GM19467 (cell line): ENCODE measurements around the gene KRTAP3-3.
"Not testable (repeated sequence)": the region's sequence is repeated elsewhere in the genome, so short reads cannot be mapped to it uniquely, and the experiment has no call there.

ENCODE experiments used
- ATAC-seq: cut with Tn5 transposase; IDR thresholded peaks from one replicate; pipeline ENCODE4 v1.9.1; 2021; ENCODE audit warnings: mild to moderate bottlenecking, moderate library complexity; ENCODE audit not compliant: unreplicated experiment

Gene KRTAP3-3

GRCh38 chr17:40993839-40994238 is at the start of gene KRTAP3-3:
TSS of gene KRTAP3-3 (minus strand) at chr17:40994164. CDS start at chr17:40994097, 67 bp downstream.
- no peak for ATAC-seq

DNA sequence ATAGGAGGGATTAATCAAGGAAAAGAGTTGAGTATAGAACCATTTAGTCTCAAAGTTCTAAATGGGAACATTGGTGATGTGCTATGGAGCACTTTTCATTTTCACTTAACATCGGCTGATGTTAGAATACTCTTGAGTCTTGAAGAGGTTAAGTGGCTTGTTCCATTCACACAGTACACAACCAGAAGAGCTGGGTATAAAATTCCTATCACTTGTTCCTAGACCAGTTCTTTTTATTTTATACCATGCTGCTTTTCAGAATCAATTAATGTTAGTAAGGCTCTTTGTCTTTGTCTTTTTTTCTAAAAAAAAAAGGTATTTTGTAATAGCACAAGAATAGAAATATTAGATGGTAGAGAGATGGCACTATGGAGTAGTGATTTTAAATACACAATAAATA is 49.0 kb upstream of the KRTAP3-3 start:
- ATAC-seq: no peak

GRCh38 chr17:41040783-41041571 is 47.0 kb upstream of the KRTAP3-3 start, which contains the start of gene KRTAP1-1:
TSS of gene KRTAP1-1 (minus strand) at chr17:41041450. CDS start at chr17:41041397, 53 bp downstream.
- not testable (repeated sequence) for ATAC-seq

GRCh38 chr17:41037853-41038350 is 43.9 kb upstream of the KRTAP3-3 start:
- ATAC-seq: no peak

- ATAC-seq: not testable (repeated sequence)
Observed at GRCh38 chr17:41034346-41034935, 40.5 kb upstream of the KRTAP3-3 start, which contains the start of gene KRTAP1-3. TSS of gene KRTAP1-3 (minus strand) at chr17:41034874. CDS start at chr17:41034821, 53 bp downstream.

- ATAC-seq: no peak
Observed at GRCh38 chr17:41029633-41030245, 35.8 kb upstream of the KRTAP3-3 start, which contains the start of gene KRTAP1-4. TSS of gene KRTAP1-4 (minus strand) at chr17:41030195. CDS start at chr17:41030078, 117 bp downstream.

- ATAC-seq: no peak
Observed at GRCh38 chr17:41026715-41027471, 32.9 kb upstream of the KRTAP3-3 start, which contains the start of gene KRTAP1-5. TSS of gene KRTAP1-5 (minus strand) at chr17:41027208. CDS start at chr17:41027155, 53 bp downstream.

GRCh38 chr17:41024697-41025096 is 30.7 kb upstream of the KRTAP3-3 start:
- ATAC-seq: no peak

- ATAC-seq: no peak
Observed at GRCh38 chr17:41020336-41020735, 26.4 kb upstream of the KRTAP3-3 start.

DNA sequence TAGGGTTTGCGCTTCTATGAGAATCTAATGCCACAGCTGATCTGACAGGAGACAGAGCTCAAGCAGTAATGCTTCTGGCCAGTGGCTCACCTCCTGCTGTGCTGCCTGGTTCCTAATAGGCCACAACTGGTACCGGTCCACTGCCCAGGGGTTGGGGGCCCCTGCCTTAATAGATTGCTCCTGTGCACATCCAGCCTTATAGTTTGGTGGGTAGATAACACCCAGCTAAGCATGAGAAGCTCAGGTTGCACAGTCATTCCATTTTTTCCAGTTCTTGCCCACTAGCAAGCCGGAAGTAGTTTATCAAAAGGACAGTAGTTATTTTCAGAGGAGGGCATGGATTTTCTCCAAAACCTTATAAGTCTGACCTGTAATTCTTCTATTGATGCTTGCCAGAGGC is 25.5 kb upstream of the KRTAP3-3 start:
- ATAC-seq: no peak

GRCh38 chr17:41018541-41018940 is 24.6 kb upstream of the KRTAP3-3 start:
- ATAC-seq: no peak

DNA sequence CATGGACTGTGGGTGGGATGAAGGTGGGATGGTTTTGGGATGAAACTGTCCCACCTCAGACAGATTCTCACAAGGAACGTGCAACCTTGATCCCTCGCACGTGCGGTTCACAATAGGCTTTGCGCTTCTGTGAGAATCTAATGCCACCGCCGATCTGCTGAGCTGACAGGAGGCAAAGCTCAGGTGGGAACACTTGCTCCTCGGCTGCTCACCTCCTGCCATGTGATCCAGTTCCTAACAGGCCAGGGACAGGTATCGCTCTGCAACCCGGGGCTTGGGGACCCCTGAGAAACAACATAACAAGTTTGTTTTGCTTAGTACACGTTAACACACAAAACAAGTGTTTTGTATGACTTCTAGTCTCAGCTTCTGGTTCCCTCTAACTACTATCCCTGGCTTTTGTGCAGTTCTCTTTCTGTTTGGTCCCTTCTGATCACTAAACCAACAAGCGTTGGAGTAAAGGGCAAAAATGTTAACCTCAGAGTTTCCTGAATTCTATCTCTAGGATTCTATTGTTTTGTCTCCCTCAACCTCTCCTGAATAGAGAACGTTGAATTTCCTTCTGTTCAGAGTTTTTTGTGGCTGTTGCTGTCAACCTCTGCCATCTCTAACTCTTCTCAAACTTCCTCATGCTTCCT is 22.7 kb upstream of the KRTAP3-3 start:
- no peak for ATAC-seq

DNA sequence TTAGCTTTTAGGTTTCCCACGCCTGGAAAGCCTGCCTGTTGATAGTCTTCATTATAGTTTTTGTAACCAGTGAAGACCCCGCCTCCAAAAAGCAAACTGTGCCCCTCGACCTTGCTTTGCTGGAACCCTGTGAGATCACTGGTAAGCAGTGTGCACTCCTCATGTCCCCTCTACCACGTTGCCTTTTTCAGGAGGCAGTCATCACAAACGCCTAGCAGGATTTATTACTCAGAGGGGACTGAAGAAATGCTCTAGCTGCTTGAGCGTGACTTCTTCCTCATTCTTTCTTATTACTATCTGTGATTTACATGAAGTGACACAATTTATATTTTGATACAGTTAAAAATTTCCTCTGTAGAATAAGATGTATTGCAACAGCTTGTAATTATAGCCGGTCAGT is 21.5 kb upstream of the KRTAP3-3 start:
- no peak for ATAC-seq

DNA sequence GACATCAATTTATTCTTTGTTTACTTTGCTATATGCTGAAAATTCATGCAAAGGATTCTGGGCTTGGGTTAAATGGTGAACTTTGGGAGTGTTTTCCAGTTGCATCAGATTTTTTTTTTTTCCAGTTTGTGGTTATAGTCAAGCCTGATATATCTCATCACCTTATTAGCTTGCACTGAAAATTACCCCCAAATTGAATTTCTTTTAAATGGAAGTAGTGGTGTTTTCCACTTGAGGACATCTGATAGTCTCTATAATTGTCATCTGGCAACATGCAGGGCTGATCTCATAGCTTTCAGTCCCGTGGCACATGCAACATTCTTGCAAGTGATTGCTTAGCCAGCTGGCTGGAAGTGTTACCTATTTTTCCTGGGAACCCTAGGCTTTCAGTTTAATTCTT is 19.6 kb upstream of the KRTAP3-3 start:
- ATAC-seq: no peak

- ATAC-seq: no peak
Observed at GRCh38 chr17:41013181-41013580, 19.2 kb upstream of the KRTAP3-3 start.

- ATAC-seq: no peak
Observed at GRCh38 chr17:41012326-41013120, 18.6 kb upstream of the KRTAP3-3 start.

DNA sequence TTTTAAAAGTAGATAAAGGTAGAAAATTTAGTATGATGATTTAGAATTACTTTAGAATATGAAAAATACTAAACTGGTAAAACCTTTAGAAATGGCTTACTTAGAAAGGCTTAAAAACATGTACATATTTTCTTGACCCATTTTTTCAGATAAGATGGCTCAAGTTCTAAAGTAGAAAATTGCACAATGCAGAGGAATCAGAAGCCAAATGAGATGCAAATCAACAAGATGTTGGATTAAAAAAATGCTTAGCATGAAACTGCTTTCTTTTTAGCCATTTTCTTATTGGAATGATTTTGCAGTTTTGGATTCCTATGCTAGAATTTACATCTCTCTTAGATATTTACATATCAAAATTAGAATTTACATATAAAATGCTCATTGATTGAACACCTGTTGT is 16.5 kb upstream of the KRTAP3-3 start:
- ATAC-seq: no peak

DNA sequence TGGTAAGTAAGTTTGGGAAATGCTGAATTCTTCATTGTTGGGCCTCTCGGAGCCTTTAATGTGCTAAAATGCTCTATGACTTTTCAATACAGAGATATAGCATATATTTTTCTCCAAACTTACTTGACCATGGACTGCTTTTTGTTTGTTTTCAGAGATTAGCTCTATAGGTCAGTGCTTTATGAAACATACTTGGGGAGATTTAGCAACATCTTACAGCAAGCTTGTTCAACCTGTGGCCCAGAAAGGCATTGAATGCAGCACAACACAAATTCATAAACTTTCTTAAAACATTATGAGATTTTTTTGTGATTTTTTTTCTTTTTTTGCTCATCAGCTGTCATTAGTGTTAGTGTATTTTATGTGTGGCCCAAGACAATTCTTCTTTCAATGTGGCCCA is 16.0 kb upstream of the KRTAP3-3 start:
- ATAC-seq: no peak

- no peak for ATAC-seq
Observed at GRCh38 chr17:41009301-41009760, 15.4 kb upstream of the KRTAP3-3 start.
